NCI-H2171 treated with DMSO at 0.1 percent for 48 hours (cell line): Measurements from ENCODE around the gene BACH1.
A peak's percentile ranks its signal among the peaks of the same experiment; 100 is the strongest.

ENCODE experiments used
- DNase-seq: peaks from one replicate; lab custom pipeline; 2025; lab: John Stamatoyannopoulos, UW

The BACH1 gene

GRCh38 chr21:29293495-29293894 lies 5.2 kb upstream of the BACH1 start:
- DNase-seq = no peak

GRCh38 chr21:29295066-29295650 lies 3.6 kb upstream of the BACH1 start:
- no peak for DNase-seq

GRCh38 chr21:29296446-29296845 lies 2.3 kb upstream of the BACH1 start:
- DNase-seq = no peak

- no peak for DNase-seq
These were observed 1.0 kb upstream of the BACH1 start for GRCh38 chr21:29297483-29298347.

GRCh38 chr21:29299046-29299915 lies 559 bp downstream of the BACH1 start:
- peak; percentile 60 for DNase-seq

GRCh38 chr21:29299916-29300806 lies 1.4 kb downstream of the BACH1 start:
- DNase-seq = peak; percentile 79

- peak; percentile 54 for DNase-seq
These were observed 2.1 kb downstream of the BACH1 start for GRCh38 chr21:29300807-29301138.

- DNase-seq = no peak
These were observed 3.0 kb downstream of the BACH1 start for GRCh38 chr21:29301691-29302090.

GRCh38 chr21:29302359-29302875 lies 3.7 kb downstream of the BACH1 start:
- DNase-seq = no peak

- DNase-seq = no peak
These were observed 4.6 kb downstream of the BACH1 start for GRCh38 chr21:29303288-29303687.

- no peak for DNase-seq
These were observed 5.9 kb downstream of the BACH1 start for GRCh38 chr21:29304597-29304996.

- no peak for DNase-seq
These were observed 6.3 kb downstream of the BACH1 start for GRCh38 chr21:29305068-29305467.

- DNase-seq = no peak
These were observed 6.8 kb downstream of the BACH1 start for GRCh38 chr21:29305561-29305960.

GRCh38 chr21:29306920-29307319 lies 8.2 kb downstream of the BACH1 start:
- no peak for DNase-seq

GRCh38 chr21:29307718-29308455 lies 9.2 kb downstream of the BACH1 start:
- no peak for DNase-seq

- DNase-seq = no peak
These were observed 9.7 kb downstream of the BACH1 start for GRCh38 chr21:29308456-29308783.

- DNase-seq = no peak
These were observed 11.0 kb downstream of the BACH1 start for GRCh38 chr21:29309703-29310102.

GRCh38 chr21:29311802-29312201 lies 13.1 kb downstream of the BACH1 start:
- DNase-seq = no peak

GRCh38 chr21:29312981-29313380 lies 14.3 kb downstream of the BACH1 start:
- DNase-seq = no peak

- DNase-seq = no peak
These were observed 15.1 kb downstream of the BACH1 start for GRCh38 chr21:29313662-29314408.
